KOPT-K1 (cell line): ENCODE results near the gene CFH.
A peak's percentile ranks its signal among the peaks of the same experiment; 100 is the strongest.
"Not testable (repeated sequence)": the region's sequence is repeated elsewhere in the genome, so short reads cannot be mapped to it uniquely, and the experiment has no call there.

ENCODE experiments used
- H3K27ac ChIP-seq: fragments of 200-600 bp; sonication (generic); 2 replicates; pipeline ENCODE4 v1.5.1; 2016; ENCODE audit warnings: antibody characterized with exemption, mild to moderate bottlenecking, low read depth, low read length; ENCODE audit not compliant: poor library complexity, severe bottlenecking
- H3K36me3 ChIP-seq: fragments of 200-600 bp; sonication (generic); 2 replicates; pipeline ENCODE4 v1.5.1; 2017; ENCODE audit warnings: antibody characterized with exemption, mild to moderate bottlenecking, low read length, moderate library complexity; ENCODE audit not compliant: insufficient read depth
- H3K9me3 ChIP-seq: fragments of 200-600 bp; sonication (generic); 2 replicates; pipeline ENCODE4 v1.5.1; 2017; ENCODE audit warnings: antibody characterized with exemption, low read length, mild to moderate bottlenecking; ENCODE audit not compliant: insufficient read depth, poor library complexity, severe bottlenecking

Gene CFH

GRCh38 chr1:196651637-196652215 is at the start of gene CFH:
Gene CFH, plus strand, starts transcription at chr1:196652043. Its CDS starts 75 bp downstream, at chr1:196652118.
- peak within 1 kb of the TSS; percentile 71 for H3K27ac ChIP-seq

GRCh38 chr1:196603651-196604050 is 48.2 kb upstream of the CFH start:
- no peaks in the 10 kb centered on the region for H3K9me3 ChIP-seq
- H3K36me3 ChIP-seq = no peaks in the 10 kb centered on the region
- H3K27ac ChIP-seq = no peak overlapping the region

More at GRCh38 chr1:196651637-196652215, at the start of gene CFH:
- Histone ChIP-seq H3K9me3 (no peaks in the 10 kb centered on the region), H3K36me3 (no peaks in the 10 kb centered on the region)

- no peaks in the 10 kb centered on the region for H3K9me3 ChIP-seq
- H3K27ac ChIP-seq = no peak overlapping the region
- no peaks in the 10 kb centered on the region for H3K36me3 ChIP-seq
Measured at GRCh38 chr1:196607981-196608380, 43.9 kb upstream of the CFH start.

- Histone ChIP-seq H3K27ac (no peak within 1 kb of the TSS), H3K9me3 (no peaks in the 10 kb centered on the region), H3K36me3 (no peaks in the 10 kb centered on the region)
Measured at GRCh38 chr1:196608390-196609369, 43.2 kb upstream of the CFH start, which contains the start of gene KCNT2. Gene KCNT2, minus strand, starts transcription at chr1:196608440. Its CDS starts 131 bp downstream, at chr1:196608309.

- no peak overlapping the region for H3K27ac ChIP-seq
- H3K36me3 ChIP-seq = no peaks in the 10 kb centered on the region
Measured at GRCh38 chr1:196609370-196609737, 42.5 kb upstream of the CFH start.

DNA sequence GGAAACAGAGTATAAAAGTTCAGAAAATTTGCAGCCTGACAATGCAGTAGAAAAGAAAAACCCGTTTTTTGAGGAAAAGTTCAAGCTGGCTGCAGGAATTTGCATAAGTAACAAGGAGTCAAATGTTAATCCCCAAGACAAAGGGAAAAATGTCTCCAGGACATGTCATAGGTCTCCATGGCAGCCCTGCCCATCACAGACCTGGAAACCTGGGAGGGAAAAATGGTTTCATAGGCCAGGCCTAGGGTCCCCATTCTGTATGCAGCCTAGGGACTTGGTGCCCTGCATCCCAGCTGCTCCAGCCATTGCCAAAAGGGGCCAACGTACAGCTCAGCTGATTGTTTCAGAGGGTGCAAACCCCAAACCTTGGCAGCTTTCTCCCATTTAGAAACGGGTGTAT is 40.0 kb upstream of the CFH start:
- Histone ChIP-seq H3K36me3 (no peaks in the 10 kb centered on the region), H3K9me3 (no peaks in the 10 kb centered on the region), H3K27ac (no peak overlapping the region)

More at GRCh38 chr1:196609370-196609737, 42.5 kb upstream of the CFH start:
- H3K9me3 ChIP-seq = no peaks in the 10 kb centered on the region

- no peak overlapping the region for H3K27ac ChIP-seq
- H3K36me3 ChIP-seq = no peaks in the 10 kb centered on the region
- H3K9me3 ChIP-seq = no peaks in the 10 kb centered on the region
Measured at GRCh38 chr1:196619721-196620120, 32.1 kb upstream of the CFH start.

DNA sequence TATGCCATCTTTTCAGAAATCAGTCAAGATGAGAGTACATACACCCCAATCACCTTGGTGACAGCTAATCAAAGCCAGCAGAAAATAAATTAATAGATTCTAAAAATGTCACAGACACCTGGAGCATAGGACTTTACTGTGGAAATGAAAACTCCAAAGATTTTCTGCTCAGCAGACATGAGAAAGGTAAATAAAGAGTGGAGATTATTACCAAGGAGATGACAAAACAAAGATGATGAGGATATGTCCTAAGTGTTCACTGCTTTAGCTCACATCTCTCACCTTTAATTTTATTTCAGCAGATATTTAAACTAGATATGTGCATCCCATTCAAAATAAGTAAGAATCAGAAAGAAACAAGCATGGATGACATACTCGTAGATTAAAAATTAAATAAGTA is 28.8 kb upstream of the CFH start:
- Histone ChIP-seq H3K27ac (no peak overlapping the region), H3K36me3 (no peaks in the 10 kb centered on the region), H3K9me3 (no peaks in the 10 kb centered on the region)

GRCh38 chr1:196628838-196629237 is 23.0 kb upstream of the CFH start:
- peaks cover 9% of the 10 kb centered on the region for H3K9me3 ChIP-seq
- no peak overlapping the region for H3K27ac ChIP-seq
- no peaks in the 10 kb centered on the region for H3K36me3 ChIP-seq

DNA sequence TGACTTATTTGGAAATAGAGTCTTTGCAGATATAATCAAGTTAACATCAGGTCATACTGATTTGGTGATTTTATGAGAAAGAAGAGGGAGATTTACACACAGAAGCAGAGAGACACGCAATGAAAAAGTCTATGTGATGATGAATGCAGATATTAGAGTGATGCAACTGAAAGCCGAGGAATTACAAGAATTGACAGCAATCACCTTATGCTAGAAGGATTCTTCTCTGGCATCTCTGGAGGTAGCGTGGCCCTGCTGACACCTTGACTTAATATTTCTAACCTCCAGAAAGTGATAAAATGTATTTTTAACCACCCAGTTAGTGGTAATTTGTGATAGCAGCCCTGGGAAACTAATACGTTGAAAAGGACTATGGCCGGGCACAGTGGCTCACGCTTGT is 14.2 kb upstream of the CFH start:
- no peaks in the 10 kb centered on the region for H3K36me3 ChIP-seq

GRCh38 chr1:196638466-196638865 is 13.4 kb upstream of the CFH start:
- no peak overlapping the region for H3K27ac ChIP-seq
- no peaks in the 10 kb centered on the region for H3K9me3 ChIP-seq
- H3K36me3 ChIP-seq = no peaks in the 10 kb centered on the region

More for the DNA sequence above, 14.2 kb upstream of the CFH start:
- no peaks in the 10 kb centered on the region for H3K9me3 ChIP-seq
- H3K27ac ChIP-seq = no peak overlapping the region

GRCh38 chr1:196639291-196639690 is 12.6 kb upstream of the CFH start:
- H3K36me3 ChIP-seq, H3K9me3 ChIP-seq, H3K27ac ChIP-seq: not testable (repeated sequence)

DNA sequence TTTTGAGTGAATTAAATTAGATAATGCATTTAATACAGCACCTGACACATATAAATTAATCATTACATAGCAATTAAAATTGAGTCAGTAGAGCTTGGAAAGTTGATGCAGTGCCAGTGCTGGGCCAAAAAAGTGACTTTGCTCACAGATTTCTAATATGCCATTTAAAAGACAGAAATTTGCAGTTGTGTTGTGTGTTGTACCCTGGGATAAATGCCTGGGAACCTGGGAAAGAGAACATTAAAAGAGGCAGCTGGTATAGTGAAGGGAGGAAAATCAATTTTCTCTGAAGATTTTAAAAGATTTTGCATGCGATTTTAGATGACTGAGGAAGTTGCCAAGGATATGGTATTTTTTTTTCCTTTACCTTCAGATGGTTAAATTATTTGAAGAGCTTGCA is 10.9 kb upstream of the CFH start:
- Histone ChIP-seq H3K9me3 (no peaks in the 10 kb centered on the region), H3K36me3 (no peaks in the 10 kb centered on the region), H3K27ac (no peak overlapping the region)

- no peak overlapping the region for H3K27ac ChIP-seq
- H3K36me3 ChIP-seq = no peaks in the 10 kb centered on the region
- no peaks in the 10 kb centered on the region for H3K9me3 ChIP-seq
Measured at GRCh38 chr1:196649990-196650389, 1.9 kb upstream of the CFH start.

GRCh38 chr1:196650403-196650802 is 1.4 kb upstream of the CFH start:
- H3K27ac ChIP-seq = no peak overlapping the region
- H3K36me3 ChIP-seq = no peaks in the 10 kb centered on the region
- H3K9me3 ChIP-seq = no peaks in the 10 kb centered on the region
